MM.1S (cell line): Measurements from ENCODE around the gene HLA-G.

Source experiments
- DNase-seq: peaks from one replicate; pipeline ENCODE4 v3.0.0-alpha.2; 2015
- H2AFZ ChIP-seq: fragments of 300-600 bp; sonication (generic); 2 replicates; pipeline ENCODE4 v1.6.0; 2016; ENCODE audit warnings: antibody characterized with exemption, low read length
- H3F3A ChIP-seq: fragments of 300-600 bp; sonication (generic); 2 replicates; pipeline ENCODE4 v1.6.1; 2016; ENCODE audit warnings: mild to moderate bottlenecking, antibody characterized with exemption, low read length, moderate library complexity, mixed read lengths; ENCODE audit not compliant: insufficient read depth
- H3K27ac ChIP-seq: fragments of 300-600 bp; sonication (generic); 2 replicates; pipeline ENCODE4 v1.5.1; 2016; ENCODE audit warnings: mild to moderate bottlenecking, low read length
- H3K27me3 ChIP-seq: fragments of 300-600 bp; sonication (generic); replicated peaks from 2 replicates; pipeline ENCODE4 v1.6.0; 2016; ENCODE audit warnings: low read length; ENCODE audit not compliant: insufficient read depth
- H3K36me3 ChIP-seq: fragments of 300-600 bp; sonication (generic); replicated peaks from 2 replicates; pipeline ENCODE4 v1.6.1; 2016; ENCODE audit warnings: mild to moderate bottlenecking, low read length, mixed read lengths; ENCODE audit not compliant: insufficient read depth
- H3K4me1 ChIP-seq: fragments of 300-600 bp; sonication (generic); 2 replicates; pipeline ENCODE4 v1.6.1; 2016; ENCODE audit warnings: low read length, mixed read lengths
- H3K4me2 ChIP-seq: fragments of 300-600 bp; sonication (generic); 2 replicates; pipeline ENCODE4 v1.6.0; 2016; ENCODE audit warnings: low read depth, low read length
- H3K4me3 ChIP-seq: fragments of 300-600 bp; sonication (generic); 2 replicates; pipeline ENCODE4 v1.5.1; 2016; ENCODE audit warnings: low read length, mixed read lengths
- H3K79me2 ChIP-seq: fragments of 300-600 bp; sonication (generic); 2 replicates; pipeline ENCODE4 v1.6.1; 2016; ENCODE audit warnings: mixed run types, low read length, mixed read lengths
- H3K9ac ChIP-seq: fragments of 300-600 bp; sonication (generic); 2 replicates; pipeline ENCODE4 v1.6.1; 2016; ENCODE audit warnings: low read length, mixed read lengths
- H3K9me2 ChIP-seq: fragments of 300-600 bp; sonication (generic); replicated peaks from 2 replicates; pipeline ENCODE4 v1.6.1; 2016; ENCODE audit warnings: mild to moderate bottlenecking, low read length, mixed read lengths; ENCODE audit not compliant: insufficient read depth
- H3K9me3 ChIP-seq: fragments of 300-600 bp; sonication (generic); replicated peaks from 2 replicates; pipeline ENCODE4 v1.6.1; 2016; ENCODE audit warnings: mild to moderate bottlenecking, low read length, mixed read lengths; ENCODE audit not compliant: insufficient read depth
- H4K20me1 ChIP-seq: fragments of 300-600 bp; sonication (generic); 2 replicates; pipeline ENCODE4 v1.6.1; 2016; ENCODE audit warnings: mild to moderate bottlenecking, low read length, moderate library complexity, mixed read lengths; ENCODE audit not compliant: insufficient read depth
- EZH2 ChIP-seq: fragments of 300-600 bp; sonication (generic); optimal IDR thresholded peaks from 2 replicates; pipeline ENCODE3; 2017; ENCODE audit warnings: low read depth, mild to moderate bottlenecking, antibody characterized with exemption, low read length, mixed read lengths
- EZH2phosphoT487 ChIP-seq: fragments of 300-600 bp; sonication (generic); IDR thresholded peaks from 2 replicates; pipeline ENCODE4 v1.6.1; 2018; ENCODE audit warnings: antibody characterized with exemption, low read length
- TF ChIP-seq, protein P1 (sequence below): fragments of 300-600 bp; sonication (generic); IDR thresholded peaks from 2 replicates; pipeline ENCODE4 v1.5.1; 2016; ENCODE audit warnings: antibody characterized with exemption, low read length, mixed read lengths

HLA-G gene

GRCh38 chr6:29790626-29791025 is 37.0 kb upstream of the HLA-G start:
- H3K4me1 ChIP-seq: no peaks in the 10 kb centered on the region
- H3K9me2 ChIP-seq: no peaks in the 10 kb centered on the region
- 0 out of 2 replicates have a peak, but pooled peaks cover 5% of the 10 kb centered on the region for H3K27me3 ChIP-seq
- no peaks in the 10 kb centered on the region for H3F3A ChIP-seq
- H3K9me3 ChIP-seq: no peaks in the 10 kb centered on the region
- no peaks in the 10 kb centered on the region for H4K20me1 ChIP-seq
- no peak overlapping the region for H3K9ac ChIP-seq
- H3K79me2 ChIP-seq: no peaks in the 10 kb centered on the region
- no peaks in the 10 kb centered on the region for H3K36me3 ChIP-seq
- no peak overlapping the region for H3K27ac ChIP-seq
- no peak overlapping the region for H3K4me3 ChIP-seq
- no peak overlapping the region for H2AFZ ChIP-seq
- no peak overlapping the region for H3K4me2 ChIP-seq
- TF ChIP-seq, protein P1, sequence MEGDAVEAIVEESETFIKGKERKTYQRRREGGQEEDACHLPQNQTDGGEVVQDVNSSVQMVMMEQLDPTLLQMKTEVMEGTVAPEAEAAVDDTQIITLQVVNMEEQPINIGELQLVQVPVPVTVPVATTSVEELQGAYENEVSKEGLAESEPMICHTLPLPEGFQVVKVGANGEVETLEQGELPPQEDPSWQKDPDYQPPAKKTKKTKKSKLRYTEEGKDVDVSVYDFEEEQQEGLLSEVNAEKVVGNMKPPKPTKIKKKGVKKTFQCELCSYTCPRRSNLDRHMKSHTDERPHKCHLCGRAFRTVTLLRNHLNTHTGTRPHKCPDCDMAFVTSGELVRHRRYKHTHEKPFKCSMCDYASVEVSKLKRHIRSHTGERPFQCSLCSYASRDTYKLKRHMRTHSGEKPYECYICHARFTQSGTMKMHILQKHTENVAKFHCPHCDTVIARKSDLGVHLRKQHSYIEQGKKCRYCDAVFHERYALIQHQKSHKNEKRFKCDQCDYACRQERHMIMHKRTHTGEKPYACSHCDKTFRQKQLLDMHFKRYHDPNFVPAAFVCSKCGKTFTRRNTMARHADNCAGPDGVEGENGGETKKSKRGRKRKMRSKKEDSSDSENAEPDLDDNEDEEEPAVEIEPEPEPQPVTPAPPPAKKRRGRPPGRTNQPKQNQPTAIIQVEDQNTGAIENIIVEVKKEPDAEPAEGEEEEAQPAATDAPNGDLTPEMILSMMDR: no peak
- TF ChIP-seq EZH2: no peak
- no peak for TF ChIP-seq EZH2phosphoT487
- DNase-seq: no peak

- 0 out of 2 replicates have a peak, but pooled peaks cover 5% of the 10 kb centered on the region for H3K27me3 ChIP-seq
- no peaks in the 10 kb centered on the region for H3F3A ChIP-seq
- no peaks in the 10 kb centered on the region for H4K20me1 ChIP-seq
- H3K4me3 ChIP-seq: no peak overlapping the region
- no peak overlapping the region for H3K4me2 ChIP-seq
- no peaks in the 10 kb centered on the region for H3K79me2 ChIP-seq
- TF ChIP-seq EZH2: no peak
- no peak for TF ChIP-seq EZH2phosphoT487
- TF ChIP-seq, protein P1: no peak
- no peak overlapping the region for H2AFZ ChIP-seq
- no peak for DNase-seq
- H3K4me1 ChIP-seq: no peaks in the 10 kb centered on the region
- H3K27ac ChIP-seq: no peak overlapping the region
- H3K9me2 ChIP-seq: no peaks in the 10 kb centered on the region
- H3K36me3 ChIP-seq: no peaks in the 10 kb centered on the region
- no peaks in the 10 kb centered on the region for H3K9me3 ChIP-seq
- H3K9ac ChIP-seq: no peak overlapping the region
Measured at GRCh38 chr6:29791162-29791561, 36.5 kb upstream of the HLA-G start.

DNA sequence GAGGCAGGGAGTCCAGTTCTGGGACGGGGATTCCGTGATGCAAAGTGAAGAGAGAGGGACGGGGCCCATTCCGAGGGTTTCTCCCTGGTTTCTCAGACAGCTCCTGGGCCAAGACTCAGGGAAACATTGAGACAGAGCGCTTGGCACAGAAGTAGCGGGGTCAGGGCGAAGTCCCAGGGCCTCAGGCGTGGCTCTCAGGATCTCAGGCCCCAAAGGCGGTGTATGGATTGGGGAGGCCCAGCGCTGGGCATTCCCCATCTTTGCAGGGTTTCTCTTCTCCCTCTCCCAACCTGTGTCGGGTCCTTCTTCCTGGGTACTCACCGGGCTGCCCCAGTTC is 35.9 kb upstream of the HLA-G start:
- H3F3A ChIP-seq: no peaks in the 10 kb centered on the region
- H3K27me3 ChIP-seq: 0 out of 2 replicates have a peak, but pooled peaks cover 5% of the 10 kb centered on the region
- H3K27ac ChIP-seq: no peak overlapping the region
- H3K4me1 ChIP-seq: no peaks in the 10 kb centered on the region
- H2AFZ ChIP-seq: no peak overlapping the region
- H3K9ac ChIP-seq: no peak overlapping the region
- H3K9me2 ChIP-seq: no peaks in the 10 kb centered on the region
- H3K4me3 ChIP-seq: no peak overlapping the region
- DNase-seq: no peak
- no peaks in the 10 kb centered on the region for H3K9me3 ChIP-seq
- H3K79me2 ChIP-seq: no peaks in the 10 kb centered on the region
- H3K4me2 ChIP-seq: no peak overlapping the region
- TF ChIP-seq EZH2 (no peak), EZH2phosphoT487 (no peak)
- TF ChIP-seq, protein P1: no peak
- H4K20me1 ChIP-seq: no peaks in the 10 kb centered on the region
- no peaks in the 10 kb centered on the region for H3K36me3 ChIP-seq
